ENCODE measurements around the gene SLC35F4. TPM values are rescaled to one million over a fixed set of nuclear protein-coding genes. Genes with fewer than 3 reads are reported as not detected.

SLC35F4 gene
- total RNA-seq, 4 donors from 2014 or later: not detected

GRCh38 chr14:57897144-57897748 lies 31.4 kb upstream of the SLC35F4 start:
- Histone ChIP-seq H3K27ac (no peak overlapping the region), H3K27me3 (no peaks in the 10 kb centered on the region), H3K4me3 (no peak overlapping the region), H3K9me3 (no peaks in the 10 kb centered on the region), H3K4me1 (no peaks in the 10 kb centered on the region), H3K36me3 (no peaks in the 10 kb centered on the region)
- in situ Hi-C loops (cut with MboI; ENCODE audit: low sequenced_read_pairs in 4 of 4): no loop called here
- intact Hi-C loops (cut with DNase I; ENCODE audit: low total_unique reads): no loop called here
- no peak for ATAC-seq
- no peak for TF ChIP-seq POLR2A (IDR thresholded peaks at IDR 0.05)
- TF ChIP-seq, protein P1, sequence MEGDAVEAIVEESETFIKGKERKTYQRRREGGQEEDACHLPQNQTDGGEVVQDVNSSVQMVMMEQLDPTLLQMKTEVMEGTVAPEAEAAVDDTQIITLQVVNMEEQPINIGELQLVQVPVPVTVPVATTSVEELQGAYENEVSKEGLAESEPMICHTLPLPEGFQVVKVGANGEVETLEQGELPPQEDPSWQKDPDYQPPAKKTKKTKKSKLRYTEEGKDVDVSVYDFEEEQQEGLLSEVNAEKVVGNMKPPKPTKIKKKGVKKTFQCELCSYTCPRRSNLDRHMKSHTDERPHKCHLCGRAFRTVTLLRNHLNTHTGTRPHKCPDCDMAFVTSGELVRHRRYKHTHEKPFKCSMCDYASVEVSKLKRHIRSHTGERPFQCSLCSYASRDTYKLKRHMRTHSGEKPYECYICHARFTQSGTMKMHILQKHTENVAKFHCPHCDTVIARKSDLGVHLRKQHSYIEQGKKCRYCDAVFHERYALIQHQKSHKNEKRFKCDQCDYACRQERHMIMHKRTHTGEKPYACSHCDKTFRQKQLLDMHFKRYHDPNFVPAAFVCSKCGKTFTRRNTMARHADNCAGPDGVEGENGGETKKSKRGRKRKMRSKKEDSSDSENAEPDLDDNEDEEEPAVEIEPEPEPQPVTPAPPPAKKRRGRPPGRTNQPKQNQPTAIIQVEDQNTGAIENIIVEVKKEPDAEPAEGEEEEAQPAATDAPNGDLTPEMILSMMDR (IDR thresholded peaks at IDR 0.05 in 4 of 5, conservative IDR thresholded peaks at IDR 0.05 in 1 of 5): no peak
- DNase-seq: no peak

DNA sequence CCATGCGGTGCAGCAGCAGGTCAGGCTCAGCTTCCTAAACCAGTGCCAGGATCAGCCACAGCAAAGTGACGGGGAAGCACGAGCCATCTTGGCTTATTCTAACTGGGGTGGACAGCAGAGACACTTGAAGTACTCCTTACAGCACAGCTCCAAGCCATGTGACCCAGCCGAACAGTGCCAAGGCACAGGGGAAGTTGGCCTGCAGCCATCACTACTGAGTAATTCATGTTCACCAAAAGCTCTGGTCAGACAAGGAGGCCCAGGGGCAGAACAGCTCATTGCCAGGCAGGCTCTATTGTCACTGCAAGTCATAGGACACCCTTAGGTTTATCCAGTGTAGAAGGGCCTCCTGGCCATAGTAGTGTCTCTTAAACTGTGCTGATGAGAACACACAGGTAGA lies 23.4 kb upstream of the SLC35F4 start:
- no peaks in the 10 kb centered on the region for H3K4me1 ChIP-seq
- no peaks in the 10 kb centered on the region for H3K36me3 ChIP-seq
- no peak overlapping the region for H3K4me3 ChIP-seq
- TF ChIP-seq, protein P1 (IDR thresholded peaks at IDR 0.05 in 4 of 5, conservative IDR thresholded peaks at IDR 0.05 in 1 of 5): no peak
- TF ChIP-seq POLR2A (IDR thresholded peaks at IDR 0.05): no peak
- DNase-seq (peak; percentile 2 to 14), ATAC-seq (no peak)
- no peak overlapping the region for H3K27ac ChIP-seq
- intact Hi-C loops (cut with DNase I; ENCODE audit: low total_unique reads) (no loop called here), in situ Hi-C loops (cut with MboI; ENCODE audit: low sequenced_read_pairs in 4 of 4) (no loop called here)
- no peaks in the 10 kb centered on the region for H3K9me3 ChIP-seq
- no peaks in the 10 kb centered on the region for H3K27me3 ChIP-seq

DNA sequence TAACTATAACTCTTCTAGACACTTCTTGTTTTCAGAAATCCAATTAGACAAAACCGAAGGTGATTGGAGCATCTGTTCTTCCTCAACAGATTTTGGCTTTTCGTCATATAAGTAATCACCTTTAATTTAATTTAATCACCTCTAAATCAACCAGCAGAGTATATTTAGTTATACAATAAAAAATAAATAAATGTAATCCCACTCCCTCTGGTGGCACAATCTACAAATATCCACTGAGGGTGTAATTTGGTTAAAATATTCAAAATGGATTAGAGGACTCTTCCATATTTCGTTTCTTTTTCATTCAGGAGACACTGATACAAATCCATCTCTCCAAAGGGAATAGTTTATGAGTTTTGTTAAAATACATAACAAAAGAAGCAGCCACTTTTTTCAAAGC lies 18.3 kb upstream of the SLC35F4 start:
- no peak for ATAC-seq
- intact Hi-C loops (cut with DNase I; ENCODE audit: low total_unique reads): no loop called here

GRCh38 chr14:57883061-57883460 lies 17.2 kb upstream of the SLC35F4 start:
- Histone ChIP-seq H3K36me3 (no peaks in the 10 kb centered on the region), H3K4me3 (no peak overlapping the region), H3K4me1 (no peaks in the 10 kb centered on the region), H3K9me3 (no peaks in the 10 kb centered on the region), H3K27me3 (no peaks in the 10 kb centered on the region), H3K27ac (no peak overlapping the region)
- ATAC-seq: no peak
- TF ChIP-seq, protein P1 (IDR thresholded peaks at IDR 0.05 in 4 of 5, conservative IDR thresholded peaks at IDR 0.05 in 1 of 5): no peak
- TF ChIP-seq POLR2A (IDR thresholded peaks at IDR 0.05): no peak
- in situ Hi-C loops (cut with MboI; ENCODE audit: low sequenced_read_pairs in 4 of 4) (no loop called here), intact Hi-C loops (cut with DNase I; ENCODE audit: low total_unique reads) (no loop called here)
- DNase-seq: no peak

More for the DNA sequence above, 18.3 kb upstream of the SLC35F4 start:
- no peak overlapping the region for H3K27ac ChIP-seq
- H3K27me3 ChIP-seq: no peaks in the 10 kb centered on the region
- in situ Hi-C loops (cut with MboI; ENCODE audit: low sequenced_read_pairs in 4 of 4): no loop called here
- DNase-seq: no peak
- H3K4me1 ChIP-seq: no peaks in the 10 kb centered on the region
- no peaks in the 10 kb centered on the region for H3K9me3 ChIP-seq
- TF ChIP-seq POLR2A (IDR thresholded peaks at IDR 0.05): no peak
- TF ChIP-seq, protein P1 (IDR thresholded peaks at IDR 0.05 in 4 of 5, conservative IDR thresholded peaks at IDR 0.05 in 1 of 5): no peak
- no peaks in the 10 kb centered on the region for H3K36me3 ChIP-seq
- no peak overlapping the region for H3K4me3 ChIP-seq

DNA sequence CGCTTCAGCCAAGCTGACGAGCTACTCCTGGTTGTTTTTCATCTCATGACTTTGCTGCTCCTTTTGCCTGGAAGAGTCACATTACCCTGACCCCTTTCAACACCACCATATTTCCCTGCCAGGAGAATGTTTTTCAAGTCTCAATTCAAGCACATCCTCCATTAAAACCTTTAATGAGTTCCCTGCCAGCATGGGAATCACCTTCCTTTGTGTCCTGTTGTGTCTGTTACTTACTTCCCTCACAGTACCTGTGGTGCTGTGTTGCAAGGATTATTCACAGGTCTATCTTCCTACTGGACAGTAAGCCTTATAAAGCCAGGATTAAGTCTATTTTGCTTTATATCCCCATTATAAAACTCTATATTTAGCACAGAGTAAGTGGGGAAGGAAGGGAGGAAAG lies 13.6 kb upstream of the SLC35F4 start:
- H3K4me3 ChIP-seq: no peak overlapping the region
- H3K4me1 ChIP-seq: no peaks in the 10 kb centered on the region
- no peak overlapping the region for H3K27ac ChIP-seq
- DNase-seq (no peak), ATAC-seq (no peak)
- no peaks in the 10 kb centered on the region for H3K36me3 ChIP-seq
- no peak for TF ChIP-seq POLR2A (IDR thresholded peaks at IDR 0.05)
- TF ChIP-seq, protein P1 (IDR thresholded peaks at IDR 0.05 in 4 of 5, conservative IDR thresholded peaks at IDR 0.05 in 1 of 5): no peak
- in situ Hi-C loops (cut with MboI; ENCODE audit: low sequenced_read_pairs in 4 of 4): no loop called here
- no peaks in the 10 kb centered on the region for H3K9me3 ChIP-seq
- intact Hi-C loops (cut with DNase I; ENCODE audit: low total_unique reads): no loop called here
- no peaks in the 10 kb centered on the region for H3K27me3 ChIP-seq
